GM19193 (cell line): ENCODE data around the gene FABP7.

Experiments used
- POLR2A ChIP-seq: IDR thresholded peaks from 4 replicates; pipeline ENCODE4 v1.6.1; 2011; ENCODE audit not compliant: insufficient read depth, insufficient read length; ENCODE audit errors: extremely low read depth

Gene FABP7

GRCh38 chr6:122779667-122780066 is at the start of gene FABP7:
Gene FABP7 (plus strand): TSS chr6:122779716. CDS start chr6:122779795, 79 bp downstream.
- no peak for TF ChIP-seq POLR2A

GRCh38 chr6:122730334-122730733 is 49.2 kb upstream of the FABP7 start:
- no peak for TF ChIP-seq POLR2A

DNA sequence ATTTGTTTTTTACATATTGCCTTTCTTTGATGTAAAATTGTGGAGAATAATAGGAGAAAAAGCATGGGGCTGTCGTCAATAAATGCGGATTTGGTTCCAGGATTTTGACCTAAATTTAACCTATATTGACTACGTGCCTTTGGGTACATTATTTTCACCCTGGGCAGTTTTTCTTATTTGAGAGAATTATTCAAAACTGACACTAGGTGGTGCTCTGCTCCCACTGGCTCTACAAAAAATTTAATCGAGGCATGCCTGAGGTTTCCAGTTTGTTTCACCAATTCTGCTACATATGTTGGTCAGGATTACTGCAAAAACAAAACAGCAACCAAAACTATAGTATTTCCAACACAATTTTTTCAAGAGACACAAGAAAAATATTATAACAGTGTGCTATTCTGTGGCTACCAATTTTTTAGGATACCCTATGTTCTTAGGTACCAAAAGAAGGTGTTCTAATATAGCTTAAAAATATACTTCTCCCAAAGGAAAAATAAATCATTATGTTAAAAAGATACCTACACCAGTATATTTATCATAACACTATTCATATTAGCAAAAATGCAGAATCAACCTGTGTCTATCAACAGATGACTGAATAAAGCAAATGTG is 48.6 kb upstream of the FABP7 start:
- no peak for TF ChIP-seq POLR2A

DNA sequence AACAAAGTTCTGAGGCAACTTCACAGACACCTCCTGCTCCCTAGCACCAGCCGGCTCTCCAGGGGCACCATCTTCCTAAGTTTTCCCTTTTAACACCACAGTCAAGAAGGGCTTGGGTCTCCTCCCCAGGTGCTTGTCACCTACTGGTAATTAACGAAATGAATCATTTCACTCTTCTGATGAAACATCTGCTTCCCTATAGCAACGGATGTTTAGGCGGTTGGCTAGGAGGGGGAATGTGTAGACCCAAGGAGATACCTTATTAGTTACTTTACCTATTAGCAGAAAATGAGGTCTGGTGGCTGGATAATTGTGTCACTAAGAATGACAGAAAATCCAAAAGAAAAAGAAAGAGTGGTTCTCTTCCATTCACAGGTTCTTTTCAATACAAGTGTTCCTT is 46.3 kb upstream of the FABP7 start:
- TF ChIP-seq POLR2A, result no peak

DNA sequence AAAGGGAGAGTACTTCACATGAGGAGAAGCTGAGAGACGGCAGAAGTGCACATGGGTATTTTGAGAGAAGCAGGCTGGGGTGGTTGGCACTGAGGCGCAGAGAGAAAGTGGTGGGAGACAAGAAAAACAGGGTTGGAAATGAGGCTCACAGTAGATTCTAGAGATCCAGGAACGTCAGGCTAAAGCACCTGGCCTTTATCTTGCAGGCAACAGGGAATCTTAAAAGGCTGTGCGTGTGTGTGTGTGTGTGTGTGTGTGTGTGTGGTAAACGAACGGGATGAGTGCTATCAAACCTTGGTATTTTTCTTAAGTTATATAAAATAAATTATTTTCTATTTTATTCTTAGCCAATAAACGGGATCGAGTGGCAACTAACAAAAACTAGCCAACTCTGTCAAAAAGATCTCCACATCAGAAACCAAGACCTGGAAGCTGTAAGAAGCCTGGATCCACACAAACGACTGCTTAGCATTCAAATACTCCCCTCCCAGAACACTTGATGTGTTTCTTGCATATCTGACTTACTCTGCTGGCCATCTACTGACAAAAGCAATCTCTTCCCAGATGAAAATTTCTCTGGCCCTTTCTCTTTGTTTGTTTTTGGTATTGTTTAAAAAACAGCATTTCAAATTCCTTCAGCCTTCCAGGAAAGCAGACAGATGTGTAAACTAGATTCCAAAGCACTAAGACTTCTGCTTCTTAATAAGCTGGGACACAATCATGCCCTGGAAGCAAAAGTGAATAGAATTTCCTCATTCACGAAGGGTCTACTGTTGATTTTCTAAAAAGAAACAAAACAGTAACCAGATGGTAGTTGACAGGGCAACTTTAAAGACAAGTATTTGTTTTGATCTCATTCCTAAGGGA is 44.8 kb upstream of the FABP7 start:
- no peak for TF ChIP-seq POLR2A

- TF ChIP-seq POLR2A, result no peak
These were observed 43.9 kb upstream of the FABP7 start for GRCh38 chr6:122735582-122735981.

DNA sequence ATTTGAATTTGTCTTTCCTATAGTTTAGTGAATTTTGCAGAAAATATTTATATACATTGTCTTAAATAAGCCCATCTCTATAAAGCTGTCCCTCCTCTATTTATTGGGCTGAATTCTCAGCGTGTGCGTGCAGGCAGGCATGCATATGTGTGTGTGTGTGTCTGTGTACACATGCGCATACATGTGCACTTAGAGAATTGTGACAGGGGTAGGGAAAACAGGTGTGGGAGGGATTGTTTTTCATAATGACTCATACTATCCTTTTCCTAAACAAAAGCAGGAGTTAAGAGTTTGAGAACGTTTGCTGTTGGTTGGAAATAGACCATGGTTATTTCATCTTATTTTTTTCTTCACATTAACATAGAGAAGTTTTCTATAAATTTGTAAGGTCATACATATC is 43.4 kb upstream of the FABP7 start:
- TF ChIP-seq POLR2A, result no peak

DNA sequence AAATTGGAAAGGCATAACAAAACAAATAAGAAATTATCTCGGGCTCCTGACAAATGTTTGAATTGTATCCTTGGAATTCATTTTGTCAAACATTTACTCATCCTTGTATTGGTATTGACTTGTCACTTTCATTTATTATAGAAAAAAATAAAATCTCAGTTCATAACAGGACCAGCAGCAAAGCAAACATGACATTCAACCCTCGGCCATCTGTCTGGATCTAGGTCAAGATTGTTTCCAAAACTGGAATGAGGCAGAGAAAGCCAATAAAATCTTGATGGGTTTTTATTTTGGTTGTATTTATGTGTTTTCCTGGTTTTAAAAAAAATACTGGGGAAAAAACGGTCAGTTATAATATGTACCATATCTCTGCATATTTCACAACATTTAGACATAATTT is 42.9 kb upstream of the FABP7 start:
- no peak for TF ChIP-seq POLR2A

DNA sequence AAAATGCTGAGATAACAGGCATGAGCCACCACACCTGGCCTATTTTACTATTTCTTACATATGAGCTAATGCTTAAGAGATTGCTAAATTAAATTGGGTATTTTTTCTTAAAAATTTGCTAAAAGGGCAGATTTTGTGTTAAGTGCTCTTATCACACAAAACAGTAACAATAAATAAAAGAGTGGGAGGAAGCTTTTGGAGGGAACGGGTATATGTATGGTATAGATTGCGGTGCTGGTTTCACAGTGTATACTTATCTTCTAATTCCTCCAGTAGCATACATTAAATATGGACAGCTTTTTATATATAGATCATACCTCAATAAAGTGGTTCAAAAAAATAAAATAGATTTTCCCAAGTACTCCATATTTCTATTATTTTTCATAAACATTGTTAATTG is 39.4 kb upstream of the FABP7 start:
- TF ChIP-seq POLR2A, result no peak

GRCh38 chr6:122740936-122741335 is 38.6 kb upstream of the FABP7 start:
- TF ChIP-seq POLR2A, result no peak

GRCh38 chr6:122746688-122747087 is 32.8 kb upstream of the FABP7 start:
- TF ChIP-seq POLR2A, result no peak

DNA sequence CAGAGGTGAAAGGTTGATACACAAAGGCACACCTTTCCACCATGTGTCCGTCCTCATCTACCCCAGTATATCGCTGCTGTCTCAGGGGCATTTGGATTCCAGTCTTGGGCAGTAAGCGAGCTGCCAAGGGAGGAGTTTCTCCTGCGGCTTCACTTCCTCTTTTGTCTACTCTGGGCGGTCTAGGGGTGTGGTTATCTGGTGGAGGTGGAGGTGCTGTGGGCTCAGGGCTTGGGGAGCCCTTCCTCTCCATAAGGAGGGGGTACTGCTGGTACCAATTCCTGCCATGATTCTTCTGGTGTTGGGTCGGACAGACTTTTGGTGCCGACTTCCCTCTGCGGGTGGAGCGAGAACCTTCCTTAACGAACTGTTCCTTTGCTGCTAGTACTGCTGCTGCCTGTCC is 31.9 kb upstream of the FABP7 start:
- no peak for TF ChIP-seq POLR2A

DNA sequence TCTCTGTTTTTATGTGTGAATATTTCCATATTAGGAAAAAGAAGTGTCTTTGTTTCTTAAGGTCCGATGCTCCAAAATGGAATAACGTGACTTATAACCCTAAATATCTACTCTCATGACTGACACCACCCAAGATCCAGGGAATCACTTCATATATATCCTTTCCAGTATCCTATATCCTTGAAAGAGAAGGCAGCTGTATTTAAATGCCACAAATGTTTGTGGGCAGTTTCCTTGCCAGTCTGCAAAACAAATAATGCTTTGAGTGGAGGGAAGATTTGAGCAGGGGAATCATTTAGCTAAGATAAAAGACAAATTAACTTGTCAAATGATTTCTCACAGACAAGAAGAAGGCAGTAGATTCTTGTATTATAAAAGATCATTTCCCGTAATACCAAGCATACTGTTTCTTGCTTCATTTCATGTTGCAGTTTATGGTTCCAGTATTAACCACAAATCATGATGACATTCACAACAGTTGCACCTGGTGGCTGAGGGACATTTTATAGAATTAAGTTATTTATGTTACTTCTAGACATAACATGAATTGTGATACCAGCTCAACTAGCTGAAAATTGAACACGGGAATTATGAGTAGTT is 30.0 kb upstream of the FABP7 start:
- TF ChIP-seq POLR2A, result no peak

DNA sequence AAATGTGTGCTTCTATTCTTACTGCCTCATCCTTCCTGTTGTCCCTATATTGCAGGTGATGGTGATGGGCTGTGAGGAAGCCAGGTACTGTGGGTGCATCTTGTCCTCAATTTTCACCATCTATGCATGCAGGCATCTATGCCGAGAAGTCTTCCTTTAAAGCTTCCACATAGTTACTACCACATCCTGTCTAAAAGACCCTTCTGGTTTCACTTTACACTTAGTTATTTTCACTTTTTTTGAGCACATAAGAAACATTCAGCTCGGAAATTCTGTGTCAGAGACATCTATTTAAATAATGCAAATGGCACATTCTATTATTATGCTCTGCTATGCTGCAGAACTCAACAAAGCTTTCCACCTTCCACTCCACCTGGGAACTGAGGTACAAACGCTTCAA is 28.2 kb upstream of the FABP7 start:
- TF ChIP-seq POLR2A, result no peak

DNA sequence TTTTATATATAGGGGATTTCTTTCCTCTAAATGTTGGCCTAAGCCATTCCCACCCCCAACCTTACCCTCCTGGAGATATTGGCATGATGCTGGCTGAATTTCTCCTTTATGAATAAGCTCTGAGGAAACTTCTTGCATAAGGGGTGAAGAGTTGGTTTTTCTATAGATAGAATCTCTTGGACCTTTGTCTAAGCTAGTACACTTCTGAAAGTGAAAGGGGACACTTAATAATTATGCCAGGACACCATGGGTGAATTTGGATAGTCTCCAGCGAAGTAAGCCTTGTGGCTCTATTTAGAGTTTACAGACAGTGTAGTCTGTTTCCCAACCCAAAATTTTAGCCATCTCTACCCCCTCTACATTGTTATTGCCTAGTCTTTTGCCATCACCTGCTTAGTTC is 27.1 kb upstream of the FABP7 start:
- TF ChIP-seq POLR2A, result no peak
